Amniotic epithelial cell (primary cell): ENCODE data around the gene CEACAM21.

Experiments
- DNase-seq: peaks from one replicate; pipeline ENCODE4 v3.0.0-alpha.2; 2010; ENCODE audit warnings: low read depth

CEACAM21 gene

DNA sequence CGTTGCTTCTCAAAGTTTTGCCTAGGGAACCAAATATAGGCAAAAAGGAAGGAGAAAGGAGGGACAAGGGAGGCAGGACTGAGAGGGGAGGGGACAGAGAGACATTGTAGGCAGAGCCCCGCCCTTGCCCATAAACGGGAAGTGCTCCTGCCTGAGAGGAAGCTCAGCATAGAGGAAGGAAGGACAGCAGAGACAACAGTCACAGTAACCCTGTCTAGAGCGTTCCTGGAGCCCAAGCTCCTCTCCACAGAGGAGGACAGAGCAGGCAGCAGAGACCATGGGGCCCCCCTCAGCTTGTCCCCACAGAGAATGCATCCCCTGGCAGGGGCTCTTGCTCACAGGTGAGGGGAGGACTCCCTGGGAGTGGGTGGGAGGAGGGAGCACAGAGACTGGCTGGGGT, at the start of gene CEACAM21:
TSS of gene CEACAM21 (plus strand) at position 169 of the 400 bp plus-strand sequence. CDS start at position 278, 109 bp downstream.
- no peak for DNase-seq

DNA sequence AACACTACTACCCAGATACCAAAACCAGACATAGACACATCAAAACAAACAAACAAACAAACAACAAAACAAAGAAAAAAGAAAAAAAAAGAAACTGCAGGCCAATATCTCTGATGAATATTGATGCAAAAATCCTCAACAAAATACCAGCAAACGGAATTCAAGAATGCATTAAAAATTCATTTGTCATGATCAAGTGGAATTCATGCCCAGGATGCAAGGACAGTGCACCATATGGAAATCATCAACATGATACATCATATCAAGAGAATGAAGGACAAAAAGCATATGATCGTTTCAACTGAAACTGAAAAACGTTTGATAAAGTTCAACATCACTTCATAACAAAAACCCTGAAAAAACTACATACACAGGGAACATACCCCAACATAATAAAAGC, 48.9 kb upstream of the CEACAM21 start:
- DNase-seq, result no peak

GRCh38 chr19:41528106-41528505, 47.9 kb upstream of the CEACAM21 start:
- no peak for DNase-seq

GRCh38 chr19:41529484-41530183, 46.3 kb upstream of the CEACAM21 start:
- no peak for DNase-seq

- no peak for DNase-seq
Measured at GRCh38 chr19:41530184-41530534, 45.8 kb upstream of the CEACAM21 start.

DNA sequence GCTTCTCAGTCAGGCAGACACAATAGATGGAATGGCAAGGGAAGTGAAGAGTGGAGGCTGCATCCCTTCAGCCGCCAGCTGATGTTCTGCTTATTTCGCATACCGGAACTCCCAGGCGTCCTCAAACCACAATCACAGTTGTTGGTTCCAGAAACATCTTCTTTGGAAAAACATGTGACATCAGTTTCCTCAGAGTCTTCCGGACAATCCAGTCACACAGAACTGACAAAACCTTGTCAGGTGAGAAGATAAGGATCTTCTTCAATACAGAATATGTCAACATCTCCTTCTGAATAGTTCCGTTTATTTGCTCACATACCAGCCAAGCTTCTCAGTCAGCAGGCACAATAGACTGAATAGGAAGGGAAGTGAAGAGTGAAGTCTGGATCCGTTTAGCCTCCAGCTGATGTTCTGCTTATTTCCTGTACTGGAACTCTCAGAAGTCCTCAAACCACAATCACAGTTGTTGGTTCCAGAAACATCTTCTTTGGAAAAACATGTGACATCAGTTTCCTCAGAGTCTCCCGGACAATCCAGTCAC, 45.1 kb upstream of the CEACAM21 start:
- no peak for DNase-seq

GRCh38 chr19:41531438-41532311, 44.3 kb upstream of the CEACAM21 start:
- DNase-seq, result peak; percentile 11

DNA sequence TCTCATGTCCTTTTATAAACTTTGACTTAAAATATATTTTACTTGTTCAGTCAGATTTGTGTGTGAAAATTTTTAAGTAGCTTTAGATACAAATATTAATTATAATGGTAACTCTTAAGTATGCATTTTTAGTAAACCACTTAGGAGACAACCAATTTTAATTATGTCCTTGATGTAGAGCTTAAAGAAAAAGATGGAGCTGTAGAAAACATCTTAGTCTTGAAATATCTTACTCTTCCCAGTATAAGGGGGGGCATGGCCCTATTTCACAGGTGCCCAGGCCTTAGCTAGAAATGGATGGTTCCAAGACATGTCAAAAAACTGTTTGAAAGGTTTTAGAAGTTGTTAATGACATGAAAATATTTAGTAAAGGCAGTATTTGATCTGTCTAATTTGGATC, 43.4 kb upstream of the CEACAM21 start:
- DNase-seq, result no peak

GRCh38 chr19:41533671-41534215, 42.2 kb upstream of the CEACAM21 start:
- no peak for DNase-seq

- no peak for DNase-seq
Measured at GRCh38 chr19:41535029-41535622, 40.8 kb upstream of the CEACAM21 start.

DNA sequence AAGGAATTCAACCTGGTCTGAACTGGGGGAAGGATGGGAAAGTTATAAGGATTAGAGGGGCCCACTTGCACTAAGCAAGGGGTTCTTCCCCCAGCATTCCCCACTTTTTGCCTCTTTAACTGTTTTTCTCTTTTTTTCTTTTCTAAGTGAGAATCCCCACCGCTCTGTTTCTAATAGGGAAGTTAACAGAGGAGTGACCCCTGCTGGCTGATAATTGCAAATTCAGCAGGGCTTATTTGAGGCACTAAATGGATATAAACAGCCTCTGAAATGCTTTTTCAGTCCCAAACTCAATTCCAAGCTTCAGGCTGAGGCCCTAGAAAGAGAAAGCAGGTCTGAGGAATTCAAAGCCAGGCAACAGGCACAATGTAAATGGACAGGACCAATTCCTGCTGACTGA, 38.2 kb upstream of the CEACAM21 start:
- peak; percentile 6 for DNase-seq

- DNase-seq, result peak; percentile 55
Measured at GRCh38 chr19:41540041-41540695, 35.8 kb upstream of the CEACAM21 start.

GRCh38 chr19:41541990-41542584, 33.9 kb upstream of the CEACAM21 start:
- peak; percentile 8 for DNase-seq

GRCh38 chr19:41542622-41543021, 33.3 kb upstream of the CEACAM21 start:
- no peak for DNase-seq

- DNase-seq, result no peak
Measured at GRCh38 chr19:41543582-41543981, 32.4 kb upstream of the CEACAM21 start.

- DNase-seq, result no peak
Measured at GRCh38 chr19:41545547-41545946, 30.4 kb upstream of the CEACAM21 start.

DNA sequence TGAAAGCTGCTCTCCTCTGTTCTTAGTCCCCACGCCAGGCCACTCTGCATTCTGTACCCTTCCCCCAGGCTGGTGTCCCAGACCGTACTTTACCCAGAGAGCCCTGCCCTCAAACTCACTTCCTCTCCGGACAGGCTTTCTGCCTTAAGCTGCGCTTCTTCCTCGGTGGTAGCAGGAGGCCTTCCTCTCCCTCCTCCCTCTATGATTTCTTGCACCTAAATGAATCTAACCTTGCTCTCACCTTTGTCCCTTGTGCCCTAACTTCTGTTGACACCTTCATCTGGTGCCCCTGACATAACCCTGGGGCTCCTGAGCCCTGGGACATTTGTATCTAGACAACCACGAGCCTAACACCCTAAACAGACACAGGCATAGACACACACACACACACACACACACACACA, 29.6 kb upstream of the CEACAM21 start:
- DNase-seq, result no peak

- DNase-seq, result no peak
Measured at GRCh38 chr19:41546961-41547360, 29.0 kb upstream of the CEACAM21 start.

DNA sequence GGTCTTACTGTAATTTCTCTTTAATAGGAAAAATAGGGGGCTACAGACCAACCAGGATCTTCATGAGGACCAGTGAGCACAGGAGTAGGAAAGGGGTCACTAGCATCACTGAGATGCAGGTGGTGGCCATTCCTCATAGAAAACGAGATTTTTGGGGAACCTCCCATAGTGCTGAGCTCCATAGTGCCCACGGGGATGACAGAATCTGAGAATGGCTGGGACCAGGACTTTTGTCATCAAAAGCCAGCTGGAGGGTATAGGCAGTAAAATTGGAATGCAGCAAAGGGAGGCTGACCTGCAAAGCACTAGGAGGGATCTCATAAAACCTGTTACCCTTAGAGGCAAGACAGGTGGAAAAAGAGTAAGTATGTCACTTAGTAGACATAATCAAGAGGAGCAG, 28.4 kb upstream of the CEACAM21 start:
- DNase-seq, result no peak

DNA sequence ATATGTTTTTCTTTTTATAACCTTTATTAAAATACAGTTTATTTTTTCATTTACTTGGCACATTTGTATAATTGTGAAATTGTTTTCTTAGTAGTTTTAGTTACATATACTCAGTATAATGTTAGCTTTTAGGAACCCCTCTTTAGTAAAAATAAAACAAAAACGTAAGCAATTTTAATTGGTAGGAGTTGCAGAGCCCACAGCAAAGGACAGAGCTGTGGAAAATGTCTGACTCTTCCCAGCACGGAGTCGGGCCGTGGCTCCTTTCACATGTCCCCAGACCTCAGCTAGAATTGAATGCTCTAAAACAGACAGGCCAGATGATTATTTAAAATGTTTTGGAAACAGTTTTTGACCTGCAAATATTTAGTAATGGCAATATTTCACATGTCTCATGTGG, 27.9 kb upstream of the CEACAM21 start:
- DNase-seq, result no peak

GRCh38 chr19:41548954-41549688, 26.8 kb upstream of the CEACAM21 start:
- DNase-seq, result no peak
